HepG2 (cell line): ENCODE data around the gene CRIP1. TPM values are rescaled to one million over a fixed set of nuclear protein-coding genes. Genes with fewer than 3 reads are reported as not detected.

Source experiments
- ELF1 ChIP-seq: sonication (generic); formaldehyde crosslinking; IDR thresholded peaks from 2 replicates; pipeline ENCODE4 v1.4.0; 2020; ENCODE audit warnings: missing genetic modification reagents
- ETV5 ChIP-seq: IDR thresholded peaks from 2 replicates; pipeline ENCODE4 v1.6.1; 2018; ENCODE audit warnings: missing biosample characterization, missing genetic modification reagents, inconsistent platforms, borderline replicate concordance
- MAF1 ChIP-seq: sonication (generic); formaldehyde crosslinking; IDR thresholded peaks from 2 replicates; pipeline ENCODE4 v1.5.0; 2020; ENCODE audit warnings: missing genetic modification reagents, borderline replicate concordance
- MED1 ChIP-seq: sonication (generic); formaldehyde crosslinking; IDR thresholded peaks from 2 replicates; pipeline ENCODE4 v1.4.0; 2020; ENCODE audit warnings: missing genetic modification reagents
- MLLT10 ChIP-seq: sonication (generic); formaldehyde crosslinking; IDR thresholded peaks from 2 replicates; pipeline ENCODE4 v1.4.0; 2020; ENCODE audit warnings: missing genetic modification reagents
- MLXIP ChIP-seq: sonication (generic); formaldehyde crosslinking; IDR thresholded peaks from 2 replicates; pipeline ENCODE4 v1.9.0; 2021; ENCODE audit warnings: missing genetic modification reagents, borderline replicate concordance
- NR0B2 ChIP-seq: sonication (generic); formaldehyde crosslinking; IDR thresholded peaks from 2 replicates; pipeline ENCODE4 v1.4.0; 2020; ENCODE audit warnings: mild to moderate bottlenecking, missing genetic modification reagents
- NR1H2 ChIP-seq: sonication (generic); formaldehyde crosslinking; IDR thresholded peaks from 2 replicates; pipeline ENCODE4 v1.8.1; 2022; ENCODE audit warnings: low read depth, missing genetic modification reagents, borderline replicate concordance
- PLSCR1 ChIP-seq: sonication (generic); formaldehyde crosslinking; IDR thresholded peaks from 2 replicates; pipeline ENCODE4 v1.5.0; 2020; ENCODE audit warnings: missing genetic modification reagents, mild to moderate bottlenecking, borderline replicate concordance
- TFE3 ChIP-seq: IDR thresholded peaks from 2 replicates; pipeline ENCODE4 v1.6.1; 2016
- TOE1 ChIP-seq: sonication (generic); formaldehyde crosslinking; IDR thresholded peaks from 2 replicates; pipeline ENCODE4 v1.4.0; 2020; ENCODE audit warnings: mild to moderate bottlenecking, missing genetic modification reagents
- ZFP90 ChIP-seq: sonication (generic); formaldehyde crosslinking; IDR thresholded peaks from 2 replicates; pipeline ENCODE4 v1.8.0; 2022; ENCODE audit warnings: missing genetic modification reagents, mild to moderate bottlenecking, inconsistent platforms, borderline replicate concordance
- ZNF142 ChIP-seq: sonication (generic); formaldehyde crosslinking; IDR thresholded peaks from 2 replicates; pipeline ENCODE4 v1.4.0; 2020; ENCODE audit warnings: missing genetic modification reagents
- ZNF704 ChIP-seq: sonication (generic); formaldehyde crosslinking; IDR thresholded peaks from 2 replicates; pipeline ENCODE4 v1.8.1; 2023; ENCODE audit warnings: mild to moderate bottlenecking, inconsistent platforms, moderate library complexity, missing genetic modification reagents, borderline replicate concordance
- polyA plus RNA-seq, 8 experiments: library from polyadenylated mRNA; depleted of rRNA in 3 of 8; stranded (reverse) in 7 of 8; unstranded in 1 of 8; fragments of >200 nt; fragmentation: Illumina TruSeq in 4 of 8; extraction: Trizol in 4 of 8; gene quantifications; 2 replicates each; pipeline versions ENCODE4 v1.2.1 to v1.2.3, GENCODE V29; 2011 to 2016; ENCODE audit warnings: low read depth in 4 of 8, missing spikeins in 1 of 8, mixed read lengths in 1 of 8; ENCODE audit not compliant: insufficient read depth in 1 of 8
- total RNA-seq, 5 experiments: library from RNA; depleted of rRNA; stranded (reverse); fragments of >200 nt; fragmentation: Illumina TruSeq; extraction: Trizol; gene quantifications; 2 replicates each; pipeline ENCODE4 v1.2.3, GENCODE V29; 2016; ENCODE audit warnings: low read depth in 1 of 5

The CRIP1 gene
- total and polyA plus RNA-seq, 2 of the 13 experiments (the other 11 are each of a cell fraction or from before 2014, with no cell fraction given) = 53.9 to 59.5 TPM

GRCh38 chr14:105480807-105481801 lies 5.6 kb upstream of the CRIP1 start (continued):
- TF ChIP-seq TFE3 (CRISPR knock-in tag) = no peak
- no peak for TF ChIP-seq ZNF142 (CRISPR knock-in tag)
- TF ChIP-seq MED1 (CRISPR knock-in tag) = peak; percentile 50; the same call in 1 of the 2 replicates
- TF ChIP-seq TOE1 (CRISPR knock-in tag) = no peak
- TF ChIP-seq NR1H2 (CRISPR knock-in tag) = no peak
- TF ChIP-seq PLSCR1 = no peak
- TF ChIP-seq ZFP90 (CRISPR knock-in tag) = no peak
- no peak for TF ChIP-seq NR0B2 (CRISPR knock-in tag)
- no peak; the same call in 1 of the 2 replicates for TF ChIP-seq ETV5 (CRISPR knock-in tag)
- TF ChIP-seq ELF1 (CRISPR knock-in tag) = peak; percentile 11; the same call in 1 of the 2 replicates
- TF ChIP-seq ZNF704 (CRISPR knock-in tag) = 0 out of 2 replicates have a peak, but pooled peaks have one; percentile 57
- no peak for TF ChIP-seq MAF1 (CRISPR knock-in tag)
- no peak for TF ChIP-seq MLLT10
- TF ChIP-seq MLXIP (CRISPR knock-in tag) = no peak
